HG03103 (cell line): Measurements from ENCODE around the gene VWA8.
"Not testable (repeated sequence)": the region's sequence is repeated elsewhere in the genome, so short reads cannot be mapped to it uniquely, and the experiment has no call there.

Source experiments
- ATAC-seq: cut with Tn5 transposase; IDR thresholded peaks from one replicate; pipeline ENCODE4 v1.9.1; 2021; ENCODE audit warnings: low read depth; ENCODE audit not compliant: unreplicated experiment

The VWA8 gene

GRCh38 chr13:41627425-41627824, 333.5 kb downstream of the VWA8 start:
- ATAC-seq = no peak

DNA sequence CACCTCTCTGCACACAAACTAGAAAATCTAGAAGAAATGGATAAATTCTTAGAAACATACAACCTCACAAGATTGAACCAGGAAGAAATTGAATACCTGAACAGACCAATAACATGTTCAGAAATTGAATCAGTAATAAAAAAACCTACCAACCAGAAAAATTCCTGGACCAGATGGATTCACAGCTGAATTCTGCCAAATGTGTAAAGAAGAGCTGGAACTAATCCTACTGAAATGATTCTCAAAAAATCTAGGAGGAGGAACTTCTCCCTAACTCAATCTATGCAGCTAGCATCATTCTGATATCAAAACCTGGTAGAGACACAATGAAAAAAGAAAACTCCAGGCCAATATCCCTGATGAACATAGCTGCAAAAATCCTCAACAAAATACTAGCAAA, 336.9 kb downstream of the VWA8 start:
- no peak for ATAC-seq

GRCh38 chr13:41622432-41623429, 338.2 kb downstream of the VWA8 start:
- no peak for ATAC-seq

DNA sequence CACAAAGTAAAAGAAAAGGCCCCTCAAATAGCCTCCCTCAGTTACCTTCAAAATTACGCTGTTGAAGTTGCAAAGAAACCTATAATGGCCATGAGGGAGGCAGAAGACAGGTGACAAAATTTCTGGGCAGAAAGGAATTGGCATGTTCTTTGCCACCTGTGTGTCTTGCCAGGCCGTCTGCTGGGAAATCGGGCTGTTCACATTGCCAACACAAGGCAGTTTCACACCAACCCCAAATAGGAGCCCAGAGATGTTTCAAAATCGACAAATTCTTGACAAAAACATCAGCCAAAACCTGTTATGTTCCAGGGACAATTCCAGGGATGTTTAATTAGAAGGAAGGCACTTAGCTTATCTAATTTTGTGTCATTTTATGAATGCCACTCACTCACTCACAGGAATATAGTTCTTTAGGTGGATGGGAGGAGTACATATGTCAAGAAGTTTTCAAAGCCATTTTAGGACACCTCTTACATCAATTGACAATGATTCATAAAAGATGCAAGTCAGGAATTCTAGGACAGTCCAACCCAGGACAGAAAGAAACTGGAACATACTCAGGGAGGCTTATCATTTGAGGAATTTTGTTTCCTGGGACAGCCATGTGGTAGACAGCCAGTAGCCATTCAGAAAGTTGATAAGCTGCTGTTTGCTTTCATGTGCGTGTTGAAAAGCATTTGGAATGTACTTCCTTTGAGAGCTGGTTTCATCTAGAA, 339.0 kb downstream of the VWA8 start:
- no peak for ATAC-seq

DNA sequence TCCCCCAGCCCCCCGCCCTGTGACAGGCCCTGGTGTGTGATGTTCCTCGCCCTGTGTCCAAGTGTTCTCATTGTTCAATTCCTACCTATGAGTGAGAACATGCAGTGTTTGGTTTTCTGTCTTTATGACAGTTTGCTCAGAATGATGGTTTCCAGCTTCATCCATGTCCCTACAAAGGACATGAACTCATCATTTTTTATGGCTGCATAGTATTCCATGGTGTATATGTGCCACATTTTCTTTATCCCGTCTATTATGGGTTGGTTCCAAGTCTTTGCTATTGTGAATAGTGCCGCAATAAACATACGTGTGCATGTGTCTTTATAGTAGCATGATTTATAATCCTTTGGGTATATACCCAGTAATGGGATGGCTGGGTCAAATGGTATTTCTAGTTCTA, 343.3 kb downstream of the VWA8 start:
- not testable (repeated sequence) for ATAC-seq

DNA sequence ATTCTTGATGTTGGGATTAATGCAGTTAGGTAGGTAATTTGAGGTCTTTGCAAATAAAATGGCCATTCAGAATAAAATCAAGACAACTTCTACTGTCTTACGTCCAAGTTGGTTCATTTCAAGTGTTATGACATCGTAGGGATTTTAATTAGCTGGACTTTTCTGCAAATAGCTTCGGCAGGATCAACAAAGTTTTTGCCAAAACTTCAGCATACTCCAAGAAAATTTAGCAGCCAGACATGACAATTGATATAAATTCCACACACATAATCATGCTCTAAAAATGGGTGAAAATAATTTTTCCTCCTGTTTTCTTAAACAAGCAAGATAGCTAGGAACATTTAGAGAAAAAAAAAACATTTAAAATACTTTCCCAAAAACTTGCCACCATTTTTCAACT, 344.8 kb downstream of the VWA8 start:
- ATAC-seq = no peak

DNA sequence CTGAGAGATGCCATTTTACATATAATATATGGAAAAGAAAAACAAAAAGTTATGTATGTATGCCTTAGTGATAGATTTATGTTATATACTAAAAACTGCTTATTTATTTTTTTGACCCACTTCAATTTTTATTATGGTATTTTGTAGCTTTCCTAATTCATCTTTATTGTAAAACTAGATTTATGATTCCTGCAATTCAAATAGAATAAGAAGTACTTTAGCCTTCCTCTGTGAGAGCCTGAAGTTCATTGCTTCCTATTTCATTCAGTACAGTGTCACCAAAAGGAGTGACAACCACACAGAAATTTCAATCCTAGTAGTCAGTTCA, 345.4 kb downstream of the VWA8 start:
- no peak for ATAC-seq

GRCh38 chr13:41614671-41615527, 346.0 kb downstream of the VWA8 start:
- no peak for ATAC-seq

GRCh38 chr13:41613984-41614661, 346.8 kb downstream of the VWA8 start:
- no peak for ATAC-seq

DNA sequence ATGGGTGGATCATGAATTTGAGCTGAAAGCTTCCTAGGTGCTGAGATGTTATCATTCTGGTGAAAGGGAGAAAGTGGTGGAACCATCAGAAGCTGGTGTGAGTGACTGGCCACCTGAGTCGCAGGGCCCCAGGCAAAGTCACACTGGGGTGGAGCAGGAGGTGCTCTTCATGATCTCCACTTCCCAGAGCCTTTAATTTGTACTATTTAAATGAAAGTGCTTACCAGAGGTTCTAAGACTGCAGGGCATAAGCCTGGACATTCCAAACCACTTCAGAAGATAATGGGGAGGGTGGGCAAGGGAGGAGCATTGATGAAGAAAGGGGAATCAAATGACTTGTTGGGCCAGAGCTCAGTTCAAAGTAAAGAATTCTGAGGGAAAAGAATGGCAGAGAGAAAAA, 347.4 kb downstream of the VWA8 start:
- no peak for ATAC-seq

DNA sequence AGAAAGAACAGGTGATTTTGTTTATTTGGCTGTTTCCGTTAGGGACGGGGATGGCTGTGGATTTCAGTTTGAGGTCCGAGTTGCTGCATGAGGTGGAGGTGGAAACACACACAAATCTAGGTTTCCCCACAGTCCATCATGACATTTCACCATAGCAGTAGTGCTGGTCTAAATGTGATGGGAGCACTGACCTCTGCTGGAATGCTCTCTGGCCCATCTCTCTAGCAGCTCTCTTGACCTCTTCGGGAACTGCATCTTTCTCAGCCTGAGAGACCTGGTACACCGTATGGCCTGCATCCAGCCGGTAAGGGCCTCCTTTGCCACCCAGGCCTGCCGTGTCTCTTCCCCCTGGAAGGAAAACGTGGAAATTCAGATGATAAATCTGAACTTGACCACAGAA, 349.5 kb downstream of the VWA8 start:
- no peak for ATAC-seq

DNA sequence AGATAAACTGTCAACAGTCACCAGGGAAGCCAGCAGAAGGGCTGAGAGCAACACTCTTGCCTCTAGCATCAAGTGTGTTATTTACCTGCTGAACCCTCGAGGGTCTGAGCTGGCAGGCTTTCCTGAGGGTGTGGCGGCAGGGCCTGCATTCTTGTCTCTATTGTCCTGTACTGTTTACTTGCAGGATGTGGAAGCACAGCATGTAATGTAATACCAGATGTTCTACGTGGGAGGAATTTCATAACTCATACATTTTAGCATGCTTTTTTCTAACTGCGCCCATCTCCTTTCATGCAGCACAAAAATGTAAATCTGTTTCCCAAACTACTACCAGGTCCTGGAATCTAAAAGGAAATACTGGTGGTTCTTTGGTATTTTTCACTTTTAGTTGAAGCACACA, 350.5 kb downstream of the VWA8 start:
- no peak for ATAC-seq

GRCh38 chr13:41609828-41610227, 351.1 kb downstream of the VWA8 start:
- no peak for ATAC-seq

DNA sequence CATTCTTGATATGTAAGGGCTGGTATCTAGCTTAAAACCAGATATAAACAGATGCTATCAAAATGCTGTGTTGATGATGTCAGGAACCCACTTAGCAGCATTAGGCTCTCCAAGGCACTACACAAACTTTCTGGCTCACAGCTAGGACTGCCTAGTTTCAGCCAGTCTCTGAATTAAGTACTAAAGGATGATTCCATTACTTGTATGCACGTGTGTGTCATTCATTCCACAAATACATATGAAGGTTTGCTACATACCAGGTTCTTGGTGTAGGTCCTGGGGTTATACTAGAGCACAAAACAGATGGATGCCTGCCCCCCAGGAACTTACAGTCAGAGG, 352.1 kb downstream of the VWA8 start:
- ATAC-seq = no peak

DNA sequence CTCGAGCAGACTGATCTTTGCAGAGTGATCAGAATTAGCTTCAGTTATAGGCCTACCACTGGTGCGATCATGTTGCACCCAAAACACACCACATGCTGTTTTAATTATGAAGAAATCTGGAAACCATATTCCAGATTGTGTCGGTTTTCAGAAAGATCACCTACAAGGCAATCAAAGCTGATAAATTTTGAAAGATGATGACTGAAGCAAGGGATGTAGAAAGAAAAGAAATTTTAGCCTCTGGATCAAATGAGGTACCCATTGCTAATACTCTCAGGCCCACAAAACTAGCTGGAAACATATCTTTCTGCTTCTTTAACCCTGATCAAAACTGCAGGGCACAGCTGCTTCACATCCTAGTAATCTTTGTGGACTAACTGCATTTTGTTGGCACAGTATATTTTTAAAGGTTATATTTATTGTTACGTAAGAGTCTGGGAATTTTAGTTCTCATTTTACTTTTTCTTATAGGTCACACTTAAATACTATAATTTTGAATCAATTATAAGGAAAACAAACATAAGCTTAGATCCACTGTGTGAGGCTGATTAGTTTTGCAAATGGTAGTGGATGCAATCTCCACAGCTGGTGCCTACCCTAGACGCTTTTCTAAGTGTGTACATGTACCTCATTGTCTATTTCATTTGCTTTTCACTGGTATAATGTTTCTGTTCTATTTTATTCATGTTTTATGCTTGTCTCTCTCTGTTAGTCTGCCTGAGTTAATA, 352.6 kb downstream of the VWA8 start:
- no peak for ATAC-seq

DNA sequence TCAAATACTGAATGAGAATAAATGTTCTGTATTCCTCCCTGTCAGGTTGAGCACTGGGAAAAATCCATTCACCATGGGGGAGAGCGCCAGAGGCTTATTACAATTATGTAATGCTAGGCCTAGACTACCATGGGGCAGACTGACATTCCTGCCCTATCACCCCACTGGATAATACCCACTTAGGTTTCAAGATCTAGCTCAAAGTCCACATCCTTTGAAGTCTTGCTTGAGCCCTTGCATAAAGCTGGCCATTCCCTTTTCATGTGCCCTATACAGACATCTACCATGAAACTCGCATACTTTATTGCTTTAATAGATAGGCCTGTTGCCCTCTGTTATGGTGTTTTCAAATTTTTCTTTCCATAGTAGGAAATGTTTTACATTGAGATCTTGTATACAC, 354.3 kb downstream of the VWA8 start:
- ATAC-seq = no peak

- ATAC-seq = no peak
These were observed 355.3 kb downstream of the VWA8 start for GRCh38 chr13:41605319-41606285.

GRCh38 chr13:41603917-41604316, 357.0 kb downstream of the VWA8 start:
- no peak for ATAC-seq
